ENCODE results near the gene XKRX. TPM values are rescaled to one million over a fixed set of nuclear protein-coding genes. Genes with fewer than 3 reads are reported as not detected.

Gene XKRX
- total and polyA plus RNA-seq, 9 donors, result 0.15 to 2.5 (median 0.22) TPM

- intact Hi-C loops (cut with DNase I), result no loop called here
- no peak overlapping the region for H3K4me3 ChIP-seq
- H3K36me3 ChIP-seq, result no peaks in the 10 kb centered on the region
- no peaks in the 10 kb centered on the region for H3K4me1 ChIP-seq (ENCODE audit: insufficient read depth)
- no peaks in the 10 kb centered on the region for H3K27me3 ChIP-seq
- no peak overlapping the region for H3K27ac ChIP-seq
- H3K9me3 ChIP-seq, result no peaks in the 10 kb centered on the region
- WGBS, 3 donors, result 65 to 77% (median 72%) methylated on average over 4 of the region's 4 CpGs
- TF ChIP-seq EP300 (IDR thresholded peaks at IDR 0.05) (no peak), CTCF (IDR thresholded peaks at IDR 0.05) (no peak), POLR2A (IDR thresholded peaks at IDR 0.05) (no peak)
- DNase-seq, result no peak
These were observed 2.7 kb upstream of the XKRX start for GRCh38 chrX:100931218-100931924.

GRCh38 chrX:100926453-100926852 is 2.3 kb downstream of the XKRX start:
- Histone ChIP-seq H3K27ac (no peak overlapping the region), H3K4me3 (no peak overlapping the region), H3K27me3 (no peaks in the 10 kb centered on the region), H3K9me3 (no peaks in the 10 kb centered on the region), H3K36me3 (no peaks in the 10 kb centered on the region), H3K4me1 (ENCODE audit: insufficient read depth) (no peaks in the 10 kb centered on the region)
- TF ChIP-seq CTCF (IDR thresholded peaks at IDR 0.05), result no peak
- no peak for TF ChIP-seq EP300 (IDR thresholded peaks at IDR 0.05)
- no peak for TF ChIP-seq POLR2A (IDR thresholded peaks at IDR 0.05)
- no peak for DNase-seq
- intact Hi-C loops (cut with DNase I), result no loop called here
- 75 to 84% (median 77%) methylated on average over 2 of the region's 2 CpGs for WGBS, 3 donors

GRCh38 chrX:100924375-100924774 is 4.3 kb downstream of the XKRX start:
- intact Hi-C loops (cut with DNase I), result no loop called here
- no peak overlapping the region for H3K4me3 ChIP-seq

GRCh38 chrX:100915562-100915961 is 13.2 kb downstream of the XKRX start:
- Histone ChIP-seq H3K4me1 (ENCODE audit: insufficient read depth) (no peaks in the 10 kb centered on the region), H3K27ac (no peak overlapping the region), H3K4me3 (no peak overlapping the region), H3K9me3 (no peaks in the 10 kb centered on the region), H3K36me3 (no peaks in the 10 kb centered on the region), H3K27me3 (no peaks in the 10 kb centered on the region)
- WGBS, 3 donors, result 57 to 70% (median 63%) methylated on average over 2 of the region's 2 CpGs
- DNase-seq, result no peak
- intact Hi-C loops (cut with DNase I), result no loop called here
- TF ChIP-seq EP300 (IDR thresholded peaks at IDR 0.05) (no peak), POLR2A (IDR thresholded peaks at IDR 0.05) (no peak), CTCF (IDR thresholded peaks at IDR 0.05) (no peak)

More at GRCh38 chrX:100924375-100924774, 4.3 kb downstream of the XKRX start:
- Histone ChIP-seq H3K27me3 (no peaks in the 10 kb centered on the region), H3K36me3 (no peaks in the 10 kb centered on the region), H3K9me3 (no peaks in the 10 kb centered on the region), H3K4me1 (ENCODE audit: insufficient read depth) (no peaks in the 10 kb centered on the region), H3K27ac (no peak overlapping the region)
- DNase-seq, result no peak
- no peak for TF ChIP-seq POLR2A (IDR thresholded peaks at IDR 0.05)
- TF ChIP-seq CTCF (IDR thresholded peaks at IDR 0.05), result no peak
- TF ChIP-seq EP300 (IDR thresholded peaks at IDR 0.05), result no peak
- 66 to 68% (median 66%) methylated on average over 3 of the region's 3 CpGs for WGBS, 3 donors

Measured in ovary (tissue), 9 donors.